Transverse colon (tissue), 3 donors: ENCODE measurements around the gene CELA2B.

ENCODE experiments used
- EP300 ChIP-seq: sonication (generic); formaldehyde crosslinking; IDR thresholded peaks from one replicate; pipeline ENCODE4 v1.6.1; 2017; ENCODE audit warnings: antibody characterized with exemption, low read depth
- POLR2A ChIP-seq: fragments of 450-650 bp; IDR thresholded peaks from one replicate; pipeline ENCODE4 v1.6.1; 2016; ENCODE audit warnings: antibody characterized with exemption, mild to moderate bottlenecking, moderate library complexity
- TF ChIP-seq, protein P1 (sequence below), 5 experiments: fragments of 200-600 bp in 3 of 5; fragments of 450-650 bp in 2 of 5; sonication (generic) in 3 of 5; IDR thresholded peaks; 1 replicate in 2 of 5; 2 replicates in 3 of 5; pipeline ENCODE4 v1.5.1; 2016 to 2017; ENCODE audit warnings: antibody characterized with exemption in 5 of 5, inconsistent platforms in 3 of 5, mild to moderate bottlenecking in 2 of 5, moderate library complexity in 1 of 5

GRCh38 chr1:15443281-15443680 is 32.6 kb upstream of the CELA2B start:
- TF ChIP-seq, protein P1, sequence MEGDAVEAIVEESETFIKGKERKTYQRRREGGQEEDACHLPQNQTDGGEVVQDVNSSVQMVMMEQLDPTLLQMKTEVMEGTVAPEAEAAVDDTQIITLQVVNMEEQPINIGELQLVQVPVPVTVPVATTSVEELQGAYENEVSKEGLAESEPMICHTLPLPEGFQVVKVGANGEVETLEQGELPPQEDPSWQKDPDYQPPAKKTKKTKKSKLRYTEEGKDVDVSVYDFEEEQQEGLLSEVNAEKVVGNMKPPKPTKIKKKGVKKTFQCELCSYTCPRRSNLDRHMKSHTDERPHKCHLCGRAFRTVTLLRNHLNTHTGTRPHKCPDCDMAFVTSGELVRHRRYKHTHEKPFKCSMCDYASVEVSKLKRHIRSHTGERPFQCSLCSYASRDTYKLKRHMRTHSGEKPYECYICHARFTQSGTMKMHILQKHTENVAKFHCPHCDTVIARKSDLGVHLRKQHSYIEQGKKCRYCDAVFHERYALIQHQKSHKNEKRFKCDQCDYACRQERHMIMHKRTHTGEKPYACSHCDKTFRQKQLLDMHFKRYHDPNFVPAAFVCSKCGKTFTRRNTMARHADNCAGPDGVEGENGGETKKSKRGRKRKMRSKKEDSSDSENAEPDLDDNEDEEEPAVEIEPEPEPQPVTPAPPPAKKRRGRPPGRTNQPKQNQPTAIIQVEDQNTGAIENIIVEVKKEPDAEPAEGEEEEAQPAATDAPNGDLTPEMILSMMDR (IDR thresholded peaks at IDR 0.05): no peak
- no peak for TF ChIP-seq EP300
- TF ChIP-seq POLR2A: no peak
